ENCODE measurements around the gene ITPRIPL1. TPM values are rescaled to one million over a fixed set of nuclear protein-coding genes. Genes with fewer than 3 reads are reported as not detected.

Gene ITPRIPL1, protein sequence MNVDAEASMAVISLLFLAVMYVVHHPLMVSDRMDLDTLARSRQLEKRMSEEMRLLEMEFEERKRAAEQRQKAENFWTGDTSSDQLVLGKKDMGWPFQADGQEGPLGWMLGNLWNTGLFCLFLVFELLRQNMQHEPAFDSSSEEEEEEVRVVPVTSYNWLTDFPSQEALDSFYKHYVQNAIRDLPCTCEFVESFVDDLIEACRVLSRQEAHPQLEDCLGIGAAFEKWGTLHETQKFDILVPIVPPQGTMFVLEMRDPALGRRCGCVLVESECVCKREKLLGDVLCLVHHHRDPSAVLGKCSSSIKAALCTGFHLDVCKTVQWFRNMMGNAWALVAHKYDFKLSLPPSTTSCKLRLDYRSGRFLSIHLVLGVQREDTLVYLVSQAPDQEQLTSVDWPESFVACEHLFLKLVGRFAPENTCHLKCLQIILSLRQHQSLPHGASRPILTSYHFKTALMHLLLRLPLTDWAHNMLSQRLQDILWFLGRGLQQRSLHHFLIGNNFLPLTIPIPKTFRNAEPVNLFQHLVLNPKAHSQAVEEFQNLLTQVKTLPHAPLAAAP
- 3.7 and 4.2 TPM in 2 replicates for total RNA-seq

DNA sequence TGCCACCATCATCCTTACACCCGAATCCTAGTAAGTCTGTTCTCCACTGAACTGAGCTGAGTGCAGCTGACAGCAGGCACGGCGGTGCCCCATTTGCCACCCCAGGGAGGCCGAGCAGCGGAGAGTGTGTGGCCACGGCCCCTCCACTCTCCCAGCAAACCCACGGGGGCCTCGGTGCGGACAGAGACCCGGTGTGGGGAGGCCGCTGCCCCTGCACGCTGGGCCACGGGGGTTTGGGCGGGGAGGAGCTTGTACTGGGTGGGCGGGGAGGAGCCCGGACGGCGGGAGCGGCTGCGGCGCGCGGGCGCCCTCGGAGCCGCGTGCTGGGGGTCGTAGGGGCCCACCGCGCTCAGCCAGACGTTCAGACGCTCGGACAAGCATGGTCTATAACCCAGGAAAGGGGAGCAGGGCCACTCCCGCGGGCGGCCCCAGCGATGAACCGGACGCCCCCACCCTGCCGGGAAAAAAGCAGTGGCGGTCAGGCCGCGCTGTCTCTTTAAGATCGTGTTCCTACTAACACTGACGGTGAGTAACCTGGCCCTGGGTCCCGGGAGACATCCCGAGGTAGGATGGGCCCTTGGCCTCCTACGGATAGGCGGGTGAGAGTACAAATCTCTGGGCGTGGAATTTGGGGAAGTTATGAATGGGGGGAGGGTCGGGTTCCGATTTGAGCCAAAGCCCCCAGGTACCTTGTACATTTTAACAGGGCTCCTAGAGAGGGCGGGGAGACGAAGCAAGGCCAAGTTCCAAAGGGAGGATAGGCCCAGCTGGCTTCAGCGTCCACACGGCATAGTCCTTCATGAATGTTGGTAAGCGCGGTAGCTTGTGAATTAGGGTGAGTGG, at the start of gene ITPRIPL1:
ITPRIPL1 (plus strand) TSS at position 277 of the 843 bp plus-strand sequence; CDS start at position 800, 523 bp downstream.

DNA sequence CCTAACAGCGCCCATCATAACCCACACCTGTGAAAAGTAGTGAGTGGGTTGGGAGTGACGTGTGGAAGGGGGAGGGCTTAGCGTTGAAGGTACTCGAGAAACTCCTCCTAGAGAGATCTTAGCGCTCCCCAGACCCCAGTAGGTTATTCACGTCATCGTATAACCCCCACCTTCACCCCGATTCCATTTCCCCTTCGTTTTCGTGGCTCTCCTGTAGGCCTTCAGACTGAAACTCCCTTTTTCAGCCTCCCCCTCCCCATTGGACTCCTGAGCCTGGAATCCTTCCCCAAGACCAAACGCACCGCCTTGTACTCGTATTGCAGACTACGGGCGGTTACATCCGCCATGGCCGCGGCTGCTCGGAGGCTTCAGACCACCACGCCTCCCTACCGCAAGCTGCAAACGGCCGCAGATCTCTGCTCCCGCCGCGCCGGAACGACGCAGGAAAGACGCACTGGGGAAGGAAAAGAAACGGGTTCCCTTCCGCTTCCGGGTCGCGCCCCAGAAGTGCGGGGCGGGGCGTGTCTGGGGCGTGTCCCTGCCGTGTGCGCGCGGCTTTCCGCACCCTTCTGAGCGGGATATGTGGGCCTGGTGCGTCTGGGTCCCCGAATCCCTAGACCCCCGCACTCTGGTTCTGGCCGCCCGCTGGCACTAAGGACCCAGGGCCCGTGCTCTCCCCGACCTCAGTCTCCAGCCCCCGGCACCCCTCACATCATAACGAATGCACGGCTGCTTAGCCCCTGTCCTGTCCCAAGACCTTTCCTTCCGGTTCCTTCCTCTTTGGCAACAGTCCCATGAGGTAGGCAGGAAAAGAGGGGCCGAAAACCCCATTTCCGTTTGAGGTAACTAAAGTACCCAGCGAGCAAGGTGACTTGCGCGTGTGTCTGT, 19.8 kb upstream of the ITPRIPL1 start, which contains the start of gene SNRNP200:
SNRNP200 (minus strand) TSS at position 456 of the 888 bp plus-strand sequence; CDS start at position 347, 109 bp downstream.

Other genes starting within 250 kb of the ITPRIPL1 start
- gene ADRA2B, start 208.7 kb upstream of the ITPRIPL1 start, total RNA-seq, result not detected in 2 replicates
- not detected in 2 replicates for gene ASTL, start 186.8 kb upstream of the ITPRIPL1 start, total RNA-seq
- gene DUSP2, start 179.9 kb upstream of the ITPRIPL1 start, total RNA-seq, result 1.0 and 1.2 TPM in 2 replicates
- 78.0 and 89.3 TPM in 2 replicates for gene STARD7, start 116.5 kb upstream of the ITPRIPL1 start, total RNA-seq
- 19.6 and 21.9 TPM in 2 replicates for gene TMEM127, start 59.3 kb upstream of the ITPRIPL1 start, total RNA-seq
- gene CIAO1, start 59.1 kb upstream of the ITPRIPL1 start, total RNA-seq, result 106 and 116 TPM in 2 replicates
- 60.5 and 65.0 TPM in 2 replicates for gene SNRNP200, start 19.8 kb upstream of the ITPRIPL1 start, total RNA-seq
- 41.9 and 42.2 TPM in 2 replicates for gene NCAPH, start 10.4 kb downstream of the ITPRIPL1 start, total RNA-seq
- not detected in 2 replicates for gene NEURL3, start 180.0 kb downstream of the ITPRIPL1 start, total RNA-seq
- gene ARID5A, start 211.4 kb downstream of the ITPRIPL1 start, total RNA-seq, result 4.6 and 8.9 TPM in 2 replicates